Muscle layer of colon (tissue), 2 donors: ENCODE results near the gene PACS1.

ENCODE experiments used
- H3K27ac ChIP-seq: one replicate; pipeline ENCODE4 v1.7.0; 2013; ENCODE audit warnings: low read depth, mild to moderate bottlenecking, low read length, moderate library complexity
- H3K27me3 ChIP-seq, 2 donors: one replicate each; pipeline ENCODE4 v1.7.0; 2013; ENCODE audit warnings: low read length in 2 of 2, mild to moderate bottlenecking in 2 of 2; ENCODE audit not compliant: insufficient read depth in 2 of 2, control insufficient read depth in 1 of 2
- H3K36me3 ChIP-seq: one replicate; pipeline ENCODE4 v1.7.0; 2013; ENCODE audit warnings: mild to moderate bottlenecking, low read length; ENCODE audit not compliant: insufficient read depth
- H3K4me1 ChIP-seq: one replicate; pipeline ENCODE4 v1.7.0; 2013; ENCODE audit warnings: mild to moderate bottlenecking, low read length; ENCODE audit not compliant: insufficient read depth
- H3K4me3 ChIP-seq, 2 donors: one replicate each; pipeline ENCODE4 v1.7.0; 2013; ENCODE audit warnings: low read length in 2 of 2, low read depth in 1 of 2, mild to moderate bottlenecking in 1 of 2, moderate library complexity in 1 of 2
- H3K9ac ChIP-seq: one replicate; pipeline ENCODE4 v1.7.0; 2013; ENCODE audit warnings: low read length
- H3K9me3 ChIP-seq: one replicate; pipeline ENCODE4 v1.7.0; 2013; ENCODE audit warnings: mild to moderate bottlenecking, low read length
- donor health status: abdominal sarcoma.
- donor health status: Adenocarcinoma of cecum.

Gene PACS1

DNA sequence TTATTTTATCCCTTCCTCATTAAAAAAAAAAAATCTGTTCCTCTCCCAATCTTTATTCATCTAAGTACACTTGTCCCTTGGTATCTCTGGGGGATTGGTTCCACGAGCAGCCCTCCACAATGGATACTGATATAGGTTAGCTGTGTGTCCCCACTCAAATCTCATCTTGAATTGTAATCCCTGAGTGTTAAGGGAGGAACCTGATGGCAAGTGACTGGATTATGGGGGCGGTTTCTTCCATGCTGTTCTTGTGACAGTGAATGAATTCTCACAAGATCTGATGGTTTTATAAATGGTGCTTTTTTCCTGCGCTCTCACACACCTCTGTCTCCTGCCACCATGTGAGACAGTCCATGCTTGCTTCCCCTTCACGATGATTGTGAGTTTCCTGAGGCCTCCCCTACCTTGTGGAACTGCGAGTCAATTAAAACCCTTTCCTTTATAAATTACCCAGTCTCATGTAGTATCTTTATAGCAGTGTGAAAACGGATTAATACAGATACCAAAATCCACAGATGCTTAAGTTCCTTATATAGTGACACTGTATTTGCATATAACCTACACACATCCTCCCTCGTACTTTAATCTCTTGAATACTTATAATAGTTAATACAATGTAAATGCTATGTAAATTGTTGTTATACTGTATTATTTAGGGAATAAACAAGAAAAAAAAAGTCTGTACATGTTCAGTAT lies 62.0 kb downstream of the PACS1 start:
- no peak overlapping the region for H3K4me3 ChIP-seq
- no peaks in the 10 kb centered on the region for H3K27me3 ChIP-seq
- no peaks in the 10 kb centered on the region for H3K36me3 ChIP-seq
- no peak overlapping the region for H3K27ac ChIP-seq
- no peaks in the 10 kb centered on the region for H3K9me3 ChIP-seq
- no peaks in the 10 kb centered on the region for H3K4me1 ChIP-seq
- H3K9ac ChIP-seq: no peak overlapping the region

- Histone ChIP-seq H3K4me3 (no peak overlapping the region), H3K27me3 (no peaks in the 10 kb centered on the region), H3K9ac (no peak overlapping the region), H3K36me3 (no peaks in the 10 kb centered on the region), H3K27ac (no peak overlapping the region), H3K4me1 (no peaks in the 10 kb centered on the region), H3K9me3 (no peaks in the 10 kb centered on the region)
These were observed 63.2 kb downstream of the PACS1 start for GRCh38 chr11:66133216-66133775.

DNA sequence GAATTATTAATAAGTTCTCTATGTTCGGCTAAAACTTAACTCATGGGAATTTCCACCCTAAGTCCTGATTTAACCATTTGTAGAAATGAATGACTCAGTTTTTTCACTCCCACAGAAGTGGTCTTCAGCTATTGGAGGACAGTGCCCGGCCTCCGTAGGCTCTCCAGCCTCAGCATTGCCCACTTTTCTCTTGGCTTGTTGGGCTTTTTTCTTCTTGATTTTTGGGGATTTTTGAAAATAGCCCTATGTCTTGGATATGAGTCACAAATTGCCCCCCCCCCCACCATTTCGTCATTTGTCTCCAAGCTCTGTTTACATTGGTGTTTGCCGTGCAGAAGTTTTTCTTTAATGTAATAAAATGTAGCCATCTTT lies 66.7 kb downstream of the PACS1 start:
- H3K4me3 ChIP-seq: no peak overlapping the region
- no peaks in the 10 kb centered on the region for H3K4me1 ChIP-seq
- H3K27ac ChIP-seq: no peak overlapping the region
- no peak overlapping the region for H3K9ac ChIP-seq
- no peaks in the 10 kb centered on the region for H3K27me3 ChIP-seq
- H3K9me3 ChIP-seq: no peaks in the 10 kb centered on the region
- no peaks in the 10 kb centered on the region for H3K36me3 ChIP-seq

DNA sequence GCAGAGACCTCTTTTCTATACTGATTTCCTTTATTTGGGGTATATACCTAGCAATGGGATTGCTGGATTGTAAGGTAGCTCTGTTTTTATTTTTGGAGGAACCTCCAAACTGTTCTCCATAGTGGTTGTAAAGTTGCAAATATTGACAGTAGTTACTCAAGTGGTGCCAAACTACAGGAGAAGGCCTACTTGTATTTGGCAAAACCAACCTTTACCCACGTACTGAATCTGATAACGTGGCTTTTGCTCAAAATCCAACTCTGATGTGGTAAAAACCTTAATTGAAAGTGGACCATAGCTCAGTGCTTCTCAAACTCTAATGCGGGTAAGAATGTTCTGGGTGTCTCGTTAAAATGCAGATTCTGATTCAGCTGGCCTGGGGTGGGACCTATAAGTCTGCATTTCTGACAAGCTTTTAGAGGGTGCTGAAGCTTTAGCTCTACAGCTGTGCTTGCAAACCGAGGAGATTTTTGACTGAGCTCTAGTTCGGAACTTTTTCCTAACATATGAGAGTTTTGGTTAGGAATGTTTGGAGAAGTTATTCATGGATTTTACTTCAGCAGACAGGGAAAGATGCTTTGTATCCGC lies 69.8 kb downstream of the PACS1 start:
- Histone ChIP-seq H3K4me3 (no peak overlapping the region), H3K9ac (no peak overlapping the region), H3K9me3 (no peaks in the 10 kb centered on the region), H3K27me3 (no peaks in the 10 kb centered on the region), H3K36me3 (no peaks in the 10 kb centered on the region), H3K27ac (no peak overlapping the region), H3K4me1 (no peaks in the 10 kb centered on the region)

- no peak overlapping the region for H3K9ac ChIP-seq
- no peak overlapping the region for H3K4me3 ChIP-seq
- H3K36me3 ChIP-seq: no peaks in the 10 kb centered on the region
- H3K4me1 ChIP-seq: no peaks in the 10 kb centered on the region
- no peaks in the 10 kb centered on the region for H3K9me3 ChIP-seq
- H3K27me3 ChIP-seq: no peaks in the 10 kb centered on the region
- no peak overlapping the region for H3K27ac ChIP-seq
These were observed 72.5 kb downstream of the PACS1 start for GRCh38 chr11:66142370-66143263.

DNA sequence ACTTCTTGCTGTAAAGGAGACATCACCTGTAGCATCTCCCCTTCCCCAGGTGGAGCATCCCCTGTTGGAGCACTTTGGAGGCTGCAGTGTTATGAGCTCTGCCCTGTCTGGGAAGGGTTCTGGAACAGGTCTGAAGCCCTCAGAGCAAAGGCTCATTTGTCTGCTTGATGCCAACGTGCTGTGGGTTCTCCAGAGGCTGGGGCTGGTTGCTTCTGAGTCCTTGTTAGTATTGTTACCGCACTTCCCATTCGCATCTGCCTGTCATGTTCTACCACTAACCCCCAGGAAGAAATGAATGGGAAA lies 73.1 kb downstream of the PACS1 start:
- Histone ChIP-seq H3K9ac (no peak overlapping the region), H3K36me3 (no peaks in the 10 kb centered on the region), H3K4me1 (no peaks in the 10 kb centered on the region), H3K27ac (no peak overlapping the region), H3K4me3 (no peak overlapping the region), H3K27me3 (no peaks in the 10 kb centered on the region), H3K9me3 (no peaks in the 10 kb centered on the region)

DNA sequence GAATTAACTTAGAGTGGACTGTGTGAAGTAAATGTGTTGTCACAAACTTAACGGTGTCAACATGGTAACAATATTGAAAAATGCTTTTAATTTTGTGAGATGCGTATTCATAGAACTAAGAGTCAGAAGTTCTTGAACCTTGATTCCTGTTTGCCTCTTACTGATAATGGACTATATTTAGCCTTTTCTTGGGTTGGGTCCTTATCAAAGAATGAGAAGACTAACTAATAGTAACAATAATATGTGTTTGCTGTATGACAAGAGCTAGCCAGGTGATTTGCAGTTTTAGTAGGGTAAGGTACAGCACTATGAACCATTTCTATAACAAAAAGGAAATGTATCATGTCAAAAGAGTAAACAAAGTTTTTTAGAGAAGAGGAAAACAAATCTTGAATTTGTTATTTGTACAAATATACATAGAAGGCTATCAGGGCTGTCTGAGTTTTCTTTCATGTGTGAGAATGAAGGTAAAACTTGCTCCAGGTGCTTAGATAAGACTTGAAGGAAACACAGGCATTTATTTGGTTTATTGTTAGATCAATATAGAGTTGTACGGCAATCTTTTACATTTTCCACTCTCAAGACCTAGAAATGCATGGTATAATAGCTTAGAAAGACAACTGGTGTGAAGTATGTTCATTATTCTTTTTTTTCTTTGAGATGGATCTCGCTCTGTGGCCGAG lies 74.1 kb downstream of the PACS1 start:
- Histone ChIP-seq H3K36me3 (no peaks in the 10 kb centered on the region), H3K9ac (no peak overlapping the region), H3K9me3 (no peaks in the 10 kb centered on the region), H3K4me1 (no peaks in the 10 kb centered on the region), H3K27me3 (no peaks in the 10 kb centered on the region), H3K27ac (no peak overlapping the region), H3K4me3 (no peak overlapping the region)

DNA sequence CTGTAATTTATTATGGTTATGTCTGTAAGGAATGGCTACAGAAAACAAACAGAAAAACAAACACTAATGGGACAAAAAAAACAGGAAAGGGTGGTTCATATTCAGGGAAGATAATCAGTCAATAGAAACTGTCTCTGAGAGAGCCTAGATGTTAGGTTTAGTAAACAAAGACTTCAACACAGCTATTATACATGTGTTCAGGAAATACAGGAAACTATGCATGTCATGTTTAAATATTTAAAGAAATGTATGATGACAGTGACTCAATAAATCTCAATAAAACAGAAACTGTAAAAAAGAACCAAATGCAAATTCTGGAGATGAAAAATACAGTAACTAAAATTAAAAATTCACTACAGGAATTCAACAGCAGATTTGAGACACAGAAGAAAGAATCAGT lies 76.0 kb downstream of the PACS1 start:
- H3K4me3 ChIP-seq: no peak overlapping the region
- H3K27me3 ChIP-seq: no peaks in the 10 kb centered on the region
- no peak overlapping the region for H3K9ac ChIP-seq
- H3K4me1 ChIP-seq: no peaks in the 10 kb centered on the region
- no peaks in the 10 kb centered on the region for H3K9me3 ChIP-seq
- H3K36me3 ChIP-seq: no peaks in the 10 kb centered on the region
- no peak overlapping the region for H3K27ac ChIP-seq

DNA sequence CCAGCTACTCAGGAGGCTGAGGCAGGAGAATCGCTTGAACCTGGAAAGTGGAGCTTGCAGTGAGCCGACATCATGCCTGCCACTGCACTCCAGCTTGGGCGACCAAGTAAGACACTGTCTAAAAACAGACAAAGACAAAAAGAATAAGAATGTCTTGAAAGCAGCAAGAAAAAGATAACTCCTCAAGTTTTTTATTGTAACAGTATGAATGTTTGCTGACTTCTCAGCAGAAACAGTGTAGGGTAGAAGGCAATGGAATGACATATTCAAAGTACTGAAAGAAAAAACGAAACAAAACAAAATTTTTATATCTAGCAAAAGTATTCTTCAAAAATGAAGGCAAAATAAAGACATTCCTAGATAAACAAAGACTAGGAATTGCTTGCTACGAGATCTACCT lies 76.9 kb downstream of the PACS1 start:
- Histone ChIP-seq H3K27me3 (no peaks in the 10 kb centered on the region), H3K36me3 (no peaks in the 10 kb centered on the region), H3K9me3 (no peaks in the 10 kb centered on the region), H3K4me3 (no peak overlapping the region), H3K4me1 (no peaks in the 10 kb centered on the region), H3K27ac (no peak overlapping the region), H3K9ac (no peak overlapping the region)

DNA sequence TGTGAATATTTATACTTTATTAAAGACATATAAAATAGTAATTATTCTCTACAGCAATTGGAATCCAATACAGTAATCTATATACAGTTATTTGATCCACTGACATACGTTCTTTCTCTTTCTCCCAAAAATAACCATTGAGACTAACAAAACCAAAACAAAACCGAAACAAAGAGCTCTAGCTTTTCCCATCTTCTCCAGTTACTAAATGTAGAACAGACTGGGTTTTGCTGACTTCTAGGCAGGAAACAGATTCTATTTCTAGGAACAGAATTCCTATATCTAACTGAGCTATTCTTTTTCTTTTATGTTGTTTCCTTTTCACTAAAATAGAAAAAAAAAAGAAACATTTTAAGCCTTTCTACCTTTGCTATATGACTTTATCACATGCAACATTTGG lies 80.1 kb downstream of the PACS1 start:
- H3K4me3 ChIP-seq: no peak overlapping the region
- no peak overlapping the region for H3K9ac ChIP-seq
- H3K27ac ChIP-seq: no peak overlapping the region

GRCh38 chr11:66150725-66151124 lies 80.7 kb downstream of the PACS1 start:
- H3K4me1 ChIP-seq: no peaks in the 10 kb centered on the region
- no peak overlapping the region for H3K4me3 ChIP-seq
- H3K9me3 ChIP-seq: no peaks in the 10 kb centered on the region
- no peaks in the 10 kb centered on the region for H3K36me3 ChIP-seq
- H3K27me3 ChIP-seq: no peaks in the 10 kb centered on the region
- H3K9ac ChIP-seq: no peak overlapping the region
- H3K27ac ChIP-seq: no peak overlapping the region

More for the DNA sequence above, 80.1 kb downstream of the PACS1 start:
- no peaks in the 10 kb centered on the region for H3K36me3 ChIP-seq
- no peaks in the 10 kb centered on the region for H3K27me3 ChIP-seq
- no peaks in the 10 kb centered on the region for H3K4me1 ChIP-seq
- no peaks in the 10 kb centered on the region for H3K9me3 ChIP-seq
